ENCODE data around the gene FAM120B.
"Not testable (repeated sequence)": the region's sequence is repeated elsewhere in the genome, so short reads cannot be mapped to it uniquely, and the experiment has no call there.

Gene FAM120B

DNA sequence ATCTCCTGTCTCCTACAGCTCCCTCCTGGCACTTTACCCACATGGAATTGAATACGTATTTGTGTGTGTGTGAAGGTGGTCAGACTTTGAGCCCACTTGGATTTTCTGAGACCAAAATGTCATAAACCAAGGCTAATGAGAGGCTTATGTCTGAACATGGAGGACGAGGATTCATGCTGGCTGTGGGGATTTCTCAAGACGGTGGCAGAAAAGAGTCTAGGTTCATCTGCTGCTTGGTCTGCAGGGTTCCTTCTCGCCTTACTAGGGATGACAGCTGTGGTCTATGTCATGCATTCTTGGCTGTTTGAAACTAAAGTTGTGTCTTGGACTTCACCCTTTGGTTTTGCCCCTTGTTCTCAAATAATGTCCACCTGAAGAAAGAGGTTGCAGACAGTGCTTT is 58.6 kb downstream of the FAM120B start:
- DNase-seq, result no peak

DNA sequence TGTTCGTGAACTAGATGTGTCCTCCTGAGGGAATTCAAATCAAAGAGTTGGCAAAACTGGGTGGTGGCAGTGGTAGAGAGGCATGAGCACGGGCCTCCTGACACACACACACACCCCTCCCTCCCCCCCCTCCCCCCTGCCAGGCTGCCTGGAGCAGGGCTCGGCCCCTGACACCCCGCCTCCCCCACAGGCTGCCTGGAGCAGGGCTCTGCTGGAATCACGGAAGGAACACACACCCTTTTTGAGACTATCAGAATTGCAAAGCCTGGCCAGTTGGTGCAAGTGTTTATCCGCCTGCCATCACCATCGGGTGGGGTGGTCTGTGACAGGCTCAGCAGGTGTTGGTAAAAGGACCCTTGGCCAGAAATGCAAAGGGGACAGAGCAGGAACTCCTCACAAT is 59.0 kb downstream of the FAM120B start:
- DNase-seq, result no peak

DNA sequence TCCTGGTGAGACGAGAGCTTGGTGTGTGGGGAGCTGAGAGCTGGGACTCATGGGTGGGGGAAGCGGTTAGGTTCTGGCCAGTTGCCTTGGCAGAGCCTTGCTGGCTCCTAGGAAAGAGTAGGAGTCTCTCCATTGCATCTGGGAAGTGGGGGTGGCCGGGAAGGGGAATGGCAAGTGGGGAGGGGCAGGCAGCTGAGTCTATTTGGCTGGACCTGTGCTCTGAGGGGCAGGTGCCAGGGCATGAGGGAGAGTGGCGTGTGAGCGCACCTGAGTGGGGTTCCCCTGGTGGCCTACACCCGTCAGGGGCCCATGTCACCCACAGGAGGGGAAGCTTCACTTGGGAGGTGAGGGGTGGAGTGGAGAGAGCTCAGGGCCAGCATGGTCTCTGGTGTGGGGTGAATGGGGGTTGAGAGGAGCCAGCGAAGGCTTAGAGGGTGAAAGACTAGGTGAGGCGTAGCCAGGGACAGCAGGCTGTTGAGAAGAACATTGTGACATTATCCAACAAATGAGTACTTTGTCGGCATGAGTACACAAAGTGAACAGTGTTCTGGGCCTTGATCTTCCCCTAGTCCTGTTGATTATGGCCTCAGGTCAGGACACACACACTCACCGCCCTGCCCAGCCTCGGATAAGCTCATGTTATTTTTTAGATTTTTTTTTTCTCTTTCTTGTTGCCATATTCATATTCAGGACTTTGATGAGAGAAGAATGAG is 59.8 kb downstream of the FAM120B start:
- no peak for DNase-seq

DNA sequence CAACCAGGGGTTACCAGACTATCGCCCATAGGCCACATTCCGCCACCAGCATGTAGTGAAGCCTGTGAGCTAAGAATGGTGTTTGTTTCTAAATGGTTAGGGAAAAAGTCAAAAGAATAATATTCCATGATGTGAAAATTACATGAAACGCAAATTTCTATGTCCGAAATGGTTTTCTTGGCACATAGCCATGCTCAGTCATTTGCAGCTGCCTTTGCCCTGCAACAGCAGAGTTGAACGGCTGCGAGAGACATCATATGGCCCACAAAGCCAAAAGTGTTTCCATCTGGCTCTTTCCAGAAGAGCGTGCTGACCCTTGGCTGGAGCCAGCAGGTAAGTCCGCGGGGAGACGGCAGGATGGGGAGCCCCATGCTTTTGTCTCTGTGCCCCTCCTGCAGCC is 60.7 kb downstream of the FAM120B start:
- no peak for DNase-seq

DNA sequence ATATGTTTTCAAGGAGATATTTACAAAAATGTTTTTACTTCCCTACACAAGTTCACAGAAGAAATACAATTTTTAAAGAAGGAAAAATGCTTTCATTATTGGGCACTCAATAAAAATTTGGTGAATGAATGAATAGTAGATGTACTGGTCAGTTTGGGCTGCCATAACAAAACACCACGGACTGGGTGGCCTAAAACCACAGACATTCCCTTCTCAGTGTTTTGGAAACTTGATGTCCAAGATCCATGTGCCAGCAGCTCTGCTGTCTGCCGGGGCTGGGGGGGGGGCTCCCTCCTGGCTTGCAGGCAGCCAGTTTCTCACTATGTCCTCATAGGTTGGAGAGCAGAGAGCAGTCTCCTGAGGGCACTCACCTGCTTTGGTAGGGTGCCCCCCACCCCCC is 62.0 kb downstream of the FAM120B start:
- DNase-seq, result no peak

DNA sequence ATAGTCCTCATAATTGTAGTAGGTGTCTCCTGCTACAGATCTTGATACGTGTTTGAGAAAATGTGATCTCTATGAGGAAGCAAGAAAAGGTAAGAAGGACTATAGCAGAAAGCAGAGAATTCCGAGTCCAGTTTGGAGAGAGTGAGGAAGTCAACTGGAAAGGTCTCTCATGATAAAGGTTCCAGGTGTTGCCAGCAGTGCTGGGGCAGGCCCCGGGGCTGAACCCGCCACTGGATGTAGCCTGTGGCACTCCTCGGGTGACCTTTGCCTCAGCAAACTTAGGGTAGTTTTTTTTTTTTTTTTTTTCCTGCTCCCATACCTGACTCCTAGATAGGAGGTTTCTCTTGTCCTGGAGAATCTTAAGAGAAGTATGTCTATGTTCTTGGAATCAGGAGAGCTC is 62.8 kb downstream of the FAM120B start:
- no peak for DNase-seq

DNA sequence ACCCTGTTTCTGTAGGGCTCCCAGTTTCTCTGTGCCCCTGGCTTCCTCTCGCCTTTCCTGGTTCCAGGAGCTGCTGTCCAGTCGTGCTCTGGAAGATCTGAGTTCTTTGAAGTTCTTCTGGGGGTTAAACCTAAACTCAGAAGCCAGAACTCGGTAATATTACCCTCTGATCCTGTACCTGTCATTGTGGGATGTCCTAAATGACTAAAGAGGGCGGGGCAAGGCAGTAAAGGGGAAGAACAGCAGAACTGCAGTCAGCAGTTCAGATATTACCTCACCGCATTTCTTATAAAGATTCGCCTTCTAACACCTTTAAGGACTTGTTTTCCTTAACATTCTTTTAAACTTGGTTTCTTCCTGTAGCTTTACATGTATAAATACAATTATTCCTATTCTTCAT is 63.9 kb downstream of the FAM120B start:
- DNase-seq, result peak; percentile 21

DNA sequence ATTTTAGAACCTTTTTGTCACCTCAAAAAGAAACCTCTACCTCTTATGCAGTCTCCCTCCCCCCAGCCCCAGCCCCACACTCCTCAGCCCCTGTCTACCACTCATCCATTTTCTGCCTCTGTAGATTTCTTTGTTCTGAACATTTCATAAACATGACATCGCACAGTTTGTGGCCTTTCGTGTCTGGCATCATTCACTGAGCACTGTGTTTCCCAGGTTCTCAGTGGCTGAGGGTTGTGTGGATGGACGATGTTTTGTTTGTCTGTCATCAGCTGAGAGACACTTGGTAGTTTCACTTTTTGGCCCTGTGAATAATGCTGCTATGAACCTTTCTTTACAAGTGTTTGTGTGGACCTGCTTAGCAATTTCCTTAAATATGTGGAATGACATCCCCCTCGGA is 64.5 kb downstream of the FAM120B start:
- no peak for DNase-seq

DNA sequence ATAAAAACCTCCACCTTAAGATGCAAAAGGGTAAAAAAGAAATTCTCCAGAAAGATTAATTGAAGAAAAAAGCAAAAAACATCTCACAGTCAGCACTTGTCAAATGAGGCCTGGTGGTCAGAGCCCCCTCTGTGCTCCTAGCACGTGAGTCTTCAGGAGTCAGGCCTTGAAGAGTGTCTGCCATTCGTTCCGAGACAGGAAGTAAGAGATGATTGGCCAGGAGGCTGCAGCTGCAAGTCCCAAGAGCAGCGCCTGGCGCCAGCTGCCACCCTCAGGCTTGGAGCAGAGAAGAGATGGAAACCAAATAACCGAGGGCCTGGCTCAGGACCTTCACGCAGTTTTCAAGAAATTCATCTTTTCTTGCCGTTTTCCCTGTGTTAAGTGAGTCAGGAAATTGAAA is 65.0 kb downstream of the FAM120B start:
- DNase-seq, result no peak

DNA sequence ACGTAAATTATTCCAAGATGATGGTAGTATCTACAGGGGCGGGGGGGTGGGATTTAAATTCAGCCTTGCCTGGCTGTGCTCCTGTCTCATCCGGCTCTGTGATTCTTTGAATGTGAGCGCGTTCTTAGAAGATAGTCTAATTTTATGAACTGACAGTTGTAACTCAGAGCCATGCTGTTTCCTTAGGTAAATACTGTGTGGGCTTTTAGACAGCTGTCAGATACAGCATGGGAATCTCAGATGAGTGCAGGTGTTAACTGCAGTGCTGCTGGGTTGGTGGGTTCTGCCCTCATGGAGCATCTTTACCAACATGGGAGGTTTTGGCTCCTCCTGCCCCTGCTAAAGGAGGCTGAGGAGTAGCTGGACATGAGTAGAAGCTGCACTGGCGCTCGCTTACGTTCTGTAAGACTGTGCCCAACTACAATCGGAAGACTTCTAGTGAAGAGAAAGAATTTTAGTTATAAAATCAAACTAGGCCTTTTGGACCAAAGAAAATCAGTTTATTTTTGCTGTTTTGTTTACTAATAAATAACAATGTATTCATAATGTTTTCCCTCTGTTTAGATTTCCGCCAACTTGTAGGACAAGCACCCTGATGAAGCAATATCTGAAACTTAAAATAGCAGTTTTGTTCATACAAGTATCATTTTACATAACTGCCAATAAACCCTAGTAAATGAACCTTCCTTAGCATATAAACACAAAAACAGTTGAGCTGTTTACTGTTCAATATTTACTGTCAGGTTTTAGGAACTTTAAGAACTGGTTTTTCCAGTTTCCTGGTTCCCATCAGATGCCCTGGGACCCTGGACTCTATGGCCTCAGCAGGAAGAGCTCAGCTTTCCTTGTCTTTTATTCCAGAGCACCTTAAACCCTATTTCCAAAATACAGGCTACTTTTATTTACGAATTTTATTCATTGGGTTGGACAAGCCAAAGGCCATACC is 66.1 kb downstream of the FAM120B start:
- DNase-seq, result no peak

DNA sequence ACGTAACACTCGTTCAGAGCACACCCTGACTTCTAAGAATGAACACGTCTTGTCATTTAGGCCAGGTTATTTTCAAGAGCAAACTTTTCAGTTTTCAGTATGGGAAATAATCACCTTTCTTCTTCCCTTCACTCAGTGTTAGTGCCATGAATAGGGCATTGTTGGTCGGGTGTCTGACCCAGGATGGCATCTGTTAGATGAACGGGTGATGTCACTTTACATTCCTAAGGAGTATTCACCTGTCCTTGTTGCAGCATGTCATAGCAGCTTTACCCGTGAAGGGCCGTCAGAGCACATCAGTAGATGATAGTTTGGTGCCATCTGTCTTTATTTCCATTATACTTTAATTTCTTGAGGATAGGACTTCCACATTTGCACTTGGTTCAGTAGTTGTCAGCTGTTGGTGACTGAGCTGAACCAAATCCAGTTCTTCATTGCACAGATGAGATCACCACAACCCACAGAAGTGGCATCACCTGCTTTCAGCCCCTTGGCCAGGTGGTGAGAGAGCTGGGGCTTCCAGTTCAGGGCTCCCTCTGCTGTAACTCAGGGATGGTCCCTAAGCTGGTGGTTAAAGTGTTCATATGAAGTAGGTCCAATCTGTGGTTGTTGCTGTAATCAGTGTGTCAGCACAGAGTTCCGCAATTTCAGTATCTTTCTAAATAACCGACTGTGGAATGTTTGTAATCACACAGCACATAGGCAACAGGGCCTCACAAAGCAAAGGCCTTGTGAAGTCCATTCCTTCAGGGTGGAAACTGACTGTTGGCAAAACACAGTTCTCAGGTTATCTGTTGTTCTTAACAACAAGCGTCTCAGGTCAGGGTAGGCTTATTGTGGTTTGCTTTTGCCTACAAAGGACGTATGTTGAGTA is 68.2 kb downstream of the FAM120B start:
- DNase-seq, result no peak

DNA sequence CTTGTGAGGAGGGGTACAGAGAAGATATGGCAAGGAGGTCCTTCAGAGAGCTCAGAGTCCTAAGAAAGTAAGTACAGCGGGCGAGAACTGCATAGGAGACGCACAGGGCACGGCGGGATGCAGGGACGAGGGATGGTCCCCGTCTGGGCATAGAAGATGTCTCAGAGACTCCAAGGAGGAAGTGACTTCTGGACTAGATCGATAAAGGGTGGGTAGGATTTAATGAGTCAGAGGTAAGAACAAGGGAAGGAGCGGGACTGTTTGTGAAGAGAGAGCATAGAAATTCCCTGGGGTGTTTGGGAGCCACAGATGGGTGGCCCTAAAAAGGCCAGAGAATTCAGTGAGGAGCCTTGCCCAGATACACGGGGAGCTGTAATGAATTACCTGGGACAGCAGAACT is 69.1 kb downstream of the FAM120B start:
- no peak for DNase-seq

DNA sequence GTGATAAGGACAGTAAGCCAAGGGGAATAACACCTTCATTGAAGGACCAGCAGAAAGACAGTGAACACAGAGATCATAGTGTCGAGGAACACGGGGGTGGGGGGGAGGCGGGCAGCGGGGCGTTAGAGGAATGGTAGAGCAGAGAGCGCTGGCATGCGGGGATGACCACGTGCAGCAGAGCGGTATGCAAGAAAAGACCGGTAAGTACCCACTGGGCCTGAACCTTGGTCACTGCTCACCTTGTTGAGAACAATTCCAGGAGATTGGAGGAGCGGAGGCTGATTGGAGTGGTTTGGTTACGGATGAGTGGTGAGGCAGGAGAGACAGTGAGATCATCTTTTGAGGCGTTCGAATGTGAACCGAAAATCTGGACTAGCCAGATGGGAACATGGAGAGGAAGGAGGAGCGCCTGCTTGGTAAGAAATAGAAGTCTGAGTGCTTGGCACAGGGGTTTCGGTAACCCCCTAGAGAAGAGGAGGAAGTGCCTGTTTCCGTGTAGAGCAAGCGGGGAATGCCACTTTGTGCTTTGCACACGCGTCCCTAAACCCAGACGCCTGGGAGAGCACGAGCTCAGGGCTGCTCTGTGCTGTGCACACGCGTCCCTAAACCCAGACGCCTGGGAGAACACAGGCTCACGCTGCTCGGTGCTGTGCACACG is 70.0 kb downstream of the FAM120B start:
- no peak for DNase-seq

DNA sequence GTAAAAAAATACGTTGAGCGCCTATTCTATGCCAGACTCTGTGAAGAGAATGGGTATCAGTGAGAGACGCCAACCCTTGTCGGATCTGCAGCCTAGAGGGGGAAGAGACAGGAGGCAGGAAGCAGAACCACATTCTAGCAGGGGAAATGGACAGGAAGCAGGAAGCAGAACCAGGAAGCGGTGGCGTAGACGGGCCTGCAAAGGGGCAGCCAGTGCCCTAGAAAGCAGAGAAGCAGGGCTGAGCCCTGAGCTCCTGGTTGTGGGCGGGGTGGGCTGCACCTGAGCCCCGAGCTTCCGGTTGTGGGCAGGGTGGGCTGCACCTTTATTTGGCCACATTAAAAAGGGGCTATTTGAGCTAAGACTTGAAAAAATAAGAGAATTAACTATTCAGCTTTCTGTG is 71.9 kb downstream of the FAM120B start:
- DNase-seq, result no peak

DNA sequence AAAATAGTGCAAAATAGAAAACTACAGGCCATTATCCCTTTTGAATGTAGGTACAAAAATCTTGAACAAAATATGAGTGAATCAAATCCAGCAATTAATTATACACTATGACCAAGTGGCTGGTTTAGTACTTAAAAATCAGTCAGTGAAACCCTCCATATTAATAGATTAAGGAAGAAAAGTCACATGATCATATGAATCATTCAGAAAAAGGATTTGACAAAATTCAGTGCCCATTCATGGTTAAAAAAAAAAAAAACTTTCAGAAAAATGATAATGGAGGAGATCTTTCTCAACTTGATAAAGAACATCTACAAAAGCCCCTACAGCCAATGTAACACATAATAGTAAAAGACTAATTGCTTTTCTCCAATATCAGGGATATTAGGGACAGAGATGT is 75.0 kb downstream of the FAM120B start:
- DNase-seq, result no peak

DNA sequence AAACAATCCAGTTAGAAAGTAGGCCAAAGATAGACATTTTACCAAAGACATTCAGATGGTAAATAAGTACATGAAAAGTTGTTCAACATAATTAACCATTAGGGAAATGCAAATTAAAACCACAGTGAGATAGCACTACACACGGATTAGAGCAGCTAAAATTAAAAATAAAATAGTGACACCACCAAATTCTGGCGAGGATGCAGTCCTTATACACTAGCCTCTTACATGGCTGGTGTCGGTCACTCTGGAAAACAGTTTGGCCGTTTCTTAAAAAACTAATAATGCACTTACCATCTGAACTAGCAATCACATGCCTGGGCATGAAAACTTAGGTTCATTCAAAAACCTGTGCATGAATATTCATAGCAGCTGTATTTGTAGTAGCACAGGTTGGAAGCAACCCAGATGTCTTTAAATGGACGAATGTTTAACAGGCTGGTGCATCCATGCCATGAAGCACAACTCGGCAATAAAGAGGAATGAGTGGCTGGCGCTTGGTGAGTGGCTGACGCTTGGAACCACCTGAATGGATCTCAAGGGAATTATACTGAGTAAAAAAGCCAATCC is 77.0 kb downstream of the FAM120B start:
- no peak for DNase-seq

DNA sequence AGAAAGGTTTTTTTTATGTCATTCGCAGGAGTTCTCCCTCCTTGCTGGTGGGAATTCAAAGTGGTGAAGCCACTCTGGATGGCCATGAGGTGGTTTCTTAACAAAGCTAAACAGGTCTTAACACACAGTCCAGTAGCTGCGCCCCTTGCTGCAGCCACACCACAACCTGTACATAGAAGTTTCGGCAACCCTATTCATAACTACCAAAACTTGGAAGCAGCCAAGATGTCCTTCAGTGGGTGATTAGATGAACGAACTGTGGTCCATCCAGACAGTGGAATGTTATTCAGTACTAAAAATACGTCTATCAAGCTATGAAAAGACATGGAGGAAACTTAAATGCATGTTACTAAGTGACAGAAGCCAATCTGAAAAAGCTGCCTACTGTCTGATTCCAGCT is 78.9 kb downstream of the FAM120B start:
- DNase-seq, result no peak

DNA sequence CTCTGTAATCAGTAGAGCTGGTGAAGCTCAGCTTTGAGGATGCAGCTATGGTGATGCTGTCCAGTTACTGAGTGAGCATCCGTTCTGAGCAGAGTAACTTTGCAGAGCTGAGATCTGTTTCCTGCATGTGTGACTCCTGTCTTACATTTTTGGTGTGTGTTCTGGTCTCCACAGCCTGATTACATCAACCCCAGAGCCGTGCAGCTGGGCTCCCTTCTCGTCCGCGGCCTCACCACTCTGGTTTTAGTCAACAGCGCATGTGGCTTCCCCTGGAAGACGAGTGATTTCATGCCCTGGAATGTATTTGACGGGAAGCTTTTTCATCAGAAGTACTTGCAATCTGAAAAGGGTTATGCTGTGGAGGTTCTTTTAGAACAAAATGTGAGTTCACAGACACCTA is 81.6 kb downstream of the FAM120B start:
- DNase-seq, result no peak

DNA sequence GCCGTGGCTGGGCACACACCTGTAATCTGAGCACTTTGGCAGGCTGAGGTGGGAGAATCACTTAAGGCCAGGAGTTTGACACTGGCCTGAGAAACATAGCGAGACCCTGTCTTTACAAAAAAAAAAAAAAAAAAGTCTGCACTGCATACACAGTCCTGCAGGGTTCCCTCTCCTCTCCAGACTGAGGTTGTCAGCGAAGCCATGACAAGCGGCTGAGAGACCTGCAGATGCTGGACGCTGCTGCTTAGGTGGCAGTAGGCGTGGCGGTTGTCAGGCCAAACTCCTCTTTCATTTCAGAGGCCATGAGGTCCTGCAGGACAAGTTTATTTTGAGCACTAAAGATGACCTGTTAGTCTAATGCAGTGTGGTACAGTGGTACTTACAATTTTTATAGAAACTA is 86.5 kb downstream of the FAM120B start:
- no peak for DNase-seq

DNA sequence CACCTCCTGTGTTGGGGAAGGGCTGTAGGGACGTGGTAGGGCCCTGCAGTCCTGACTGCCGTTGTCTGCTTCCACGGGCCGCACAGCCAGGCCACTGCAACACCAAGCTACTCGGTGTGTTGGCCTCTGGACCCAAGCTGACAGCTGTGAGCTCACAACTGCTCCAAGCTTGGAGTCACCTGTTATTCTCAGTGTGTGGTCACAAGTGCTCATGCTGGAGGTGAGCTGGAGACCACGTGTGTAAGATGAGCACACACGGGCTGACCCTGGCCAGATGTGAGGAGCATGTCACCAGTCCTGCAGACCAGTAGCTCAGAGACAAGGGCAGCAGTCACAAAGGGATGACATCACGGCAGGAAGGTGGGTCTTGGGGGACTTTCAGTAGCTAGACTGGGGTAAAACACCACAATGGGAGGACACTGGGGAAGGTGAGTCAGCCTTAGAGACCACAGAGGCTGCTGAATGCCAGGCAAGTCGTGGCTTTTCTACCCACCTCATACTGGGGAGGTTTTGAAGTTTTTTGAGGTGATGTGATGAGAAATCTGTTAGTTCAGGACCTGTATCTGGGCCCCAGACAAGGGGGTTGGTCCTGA is 87.3 kb downstream of the FAM120B start:
- peak; percentile 35 for DNase-seq

DNA sequence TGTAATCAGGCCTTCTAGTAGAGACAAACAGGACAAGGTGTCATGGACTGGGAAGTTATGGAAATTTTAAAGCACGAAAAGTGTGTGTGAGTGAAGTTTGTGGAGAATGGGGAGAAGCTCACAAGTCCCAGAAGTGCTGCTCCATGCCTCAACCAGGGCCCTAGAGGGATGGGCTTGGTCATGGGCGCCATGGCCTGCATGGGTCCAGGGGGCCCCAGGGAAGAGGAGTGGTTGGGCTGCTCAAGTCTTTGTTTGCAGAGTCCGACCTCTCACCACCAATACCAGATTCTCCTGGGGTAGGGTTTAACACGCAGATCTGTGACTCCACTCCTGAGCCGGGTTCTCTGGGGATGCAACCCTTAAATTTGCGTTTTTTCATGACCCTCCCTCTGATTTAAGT is 88.4 kb downstream of the FAM120B start:
- DNase-seq, result no peak

DNA sequence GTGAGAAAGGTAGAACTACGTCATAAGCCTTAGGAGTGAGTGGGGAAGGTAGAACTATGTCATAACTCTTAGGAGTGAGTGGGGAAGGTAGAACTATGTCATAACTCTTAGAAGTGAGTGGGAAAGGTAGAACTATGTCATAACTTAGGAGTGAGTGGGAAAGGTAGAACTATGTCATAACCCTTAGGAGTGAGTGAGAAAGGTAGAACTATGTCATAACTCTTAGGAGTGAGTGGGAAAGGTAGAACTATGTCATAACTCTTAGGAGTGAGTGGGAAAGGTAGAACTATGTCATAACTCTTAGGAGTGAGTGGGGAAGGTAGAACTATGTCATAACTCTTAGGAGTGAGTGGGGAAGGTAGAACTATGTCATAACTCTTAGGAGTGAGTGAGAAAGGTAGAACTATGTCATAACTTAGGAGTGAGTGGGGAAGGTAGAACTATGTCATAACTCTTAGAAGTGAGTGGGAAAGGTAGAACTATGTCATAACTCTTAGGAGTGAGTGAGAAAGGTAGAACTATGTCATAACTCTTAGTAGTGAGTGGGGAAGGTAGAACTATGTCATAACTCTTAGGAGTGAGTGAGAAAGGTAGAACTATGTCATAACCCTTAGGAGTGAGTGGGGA is 92.3 kb downstream of the FAM120B start:
- DNase-seq, result not testable (repeated sequence)

All from stimulated activated CD4-positive, alpha-beta T cell treated with anti-CD3 and anti-CD28 coated beads, Interleukin-15, amount 100 ng/mL, for 24 hours (primary cell).